Endodermal cell (in vitro differentiated cells): ENCODE data around the gene FGD3. TPM values are rescaled to one million over a fixed set of nuclear protein-coding genes. Genes with fewer than 3 reads are reported as not detected.
A peak's percentile ranks its signal among the peaks of the same experiment; 100 is the strongest.

ENCODE experiments used
- DNase-seq: peaks from one replicate; pipeline ENCODE4 v3.0.0-alpha.2; 2017
- H3K27ac ChIP-seq: 2 replicates; pipeline ENCODE4 v1.5.1; 2013; ENCODE audit warnings: mild to moderate bottlenecking, low read depth, low read length, moderate library complexity
- H3K27me3 ChIP-seq: 2 replicates; pipeline ENCODE4 v1.6.1; 2013; ENCODE audit warnings: mild to moderate bottlenecking, low read length, moderate library complexity; ENCODE audit not compliant: insufficient read depth, control insufficient read depth, poor library complexity, severe bottlenecking
- H3K36me3 ChIP-seq: 2 replicates; pipeline ENCODE4 v1.7.0; 2013; ENCODE audit warnings: mild to moderate bottlenecking, low read length, moderate library complexity; ENCODE audit not compliant: control insufficient read depth, insufficient read depth
- H3K4me1 ChIP-seq: one replicate; pipeline ENCODE4 v1.7.0; 2013; ENCODE audit warnings: low read length; ENCODE audit not compliant: control insufficient read depth, insufficient read depth
- H3K4me3 ChIP-seq: 2 replicates; pipeline ENCODE4 v1.5.1; 2013; ENCODE audit warnings: mild to moderate bottlenecking, low read length, moderate library complexity
- H3K9ac ChIP-seq: 2 replicates; pipeline ENCODE4 v1.6.1; 2013; ENCODE audit warnings: mild to moderate bottlenecking, low read length, moderate library complexity; ENCODE audit not compliant: poor library complexity, severe bottlenecking; ENCODE audit errors: extremely low read depth
- H3K9me3 ChIP-seq: 2 replicates; pipeline ENCODE4 v1.6.1; 2013; ENCODE audit warnings: mild to moderate bottlenecking, low read length, moderate library complexity; ENCODE audit not compliant: control insufficient read depth
- H3K27ac Mint-ChIP-seq: 2 replicates; pipeline ENCODE4 v1.8.0; 2020; ENCODE audit warnings: mixed read lengths
- H3K27me3 Mint-ChIP-seq: 2 replicates; pipeline ENCODE4 v1.8.0; 2021; ENCODE audit warnings: mild to moderate bottlenecking, mixed read lengths; ENCODE audit not compliant: insufficient read depth
- H3K36me3 Mint-ChIP-seq: 2 replicates; pipeline ENCODE4 v1.8.0; 2020; ENCODE audit warnings: low read depth, mixed read lengths
- H3K4me1 Mint-ChIP-seq: 2 replicates; pipeline ENCODE4 v1.8.0; 2020; ENCODE audit warnings: mixed read lengths
- H3K4me3 Mint-ChIP-seq: 2 replicates; pipeline ENCODE4 v1.8.0; 2020; ENCODE audit warnings: mild to moderate bottlenecking, moderate library complexity, mixed read lengths
- H3K9me3 Mint-ChIP-seq: 2 replicates; pipeline ENCODE4 v1.8.0; 2020; ENCODE audit warnings: mild to moderate bottlenecking, mixed read lengths
- WGBS, 2 experiments: methylation state at CpG; one replicate each; pipeline versions ENCODE4 v1.1.5 to v1.1.7; 2013; ENCODE audit warnings: missing lambda C conversion rate in 2 of 2, mixed read lengths in 1 of 2; ENCODE audit not compliant: insufficient coverage in 1 of 2, insufficient read length in 1 of 2; 5-methylcytosine and 5-hydroxymethylcytosine counted together
- total RNA-seq, 2 donors: library from RNA; stranded (reverse); fragmentation: NEBNext Ultra II Directional in 1 of 2; extraction: Animal tissue kit (Norgen Biotek cat#: 25700) in 1 of 2; gene quantifications; 2 replicates in 1 of 2; 3 replicates in 1 of 2; pipeline ENCODE4 v1.2.1, GENCODE V29; 2021
- TF ChIP-seq, protein P1 (sequence below): fragments of 200-600 bp; sonication (generic); conservative IDR thresholded peaks from 2 replicates; pipeline ENCODE4 v1.5.0; 2021; ENCODE audit warnings: antibody characterized with exemption, mild to moderate bottlenecking

The FGD3 gene
- total RNA-seq, 2 donors from 2014 or later, result 1.4 to 1.9 TPM

DNA sequence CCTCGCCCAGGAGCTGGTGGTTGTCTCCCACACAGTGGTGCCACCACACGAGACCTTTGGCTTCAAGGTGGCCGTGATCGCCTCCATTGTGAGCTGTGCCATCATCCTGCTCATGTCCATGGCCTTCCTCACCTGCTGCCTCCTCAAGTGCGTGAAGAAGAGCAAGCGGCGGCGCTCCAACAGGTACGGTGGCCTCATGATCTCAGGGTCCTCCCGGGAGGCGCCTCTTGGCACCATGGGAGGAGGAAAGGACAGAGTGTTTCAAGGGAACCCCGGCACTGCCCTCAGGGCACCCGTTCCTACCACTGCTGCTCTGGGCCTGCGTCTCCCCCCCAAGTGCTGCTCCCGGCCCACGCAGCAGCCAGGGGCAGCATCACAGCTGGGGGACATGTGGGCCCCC lies 130.5 kb downstream of the FGD3 start:
- no peak overlapping the region for H3K9ac ChIP-seq
- peak; percentile 30 for DNase-seq
- Mint-ChIP-seq H3K9me3 (no peaks in the 10 kb centered on the region), H3K36me3 (no peaks in the 10 kb centered on the region), H3K27me3 (no peaks in the 10 kb centered on the region), H3K4me3 (no peak overlapping the region), H3K27ac (no peak overlapping the region), H3K4me1 (peaks cover 3% of the 10 kb centered on the region)
- H3K4me3 ChIP-seq, result no peak overlapping the region
- TF ChIP-seq, protein P1, sequence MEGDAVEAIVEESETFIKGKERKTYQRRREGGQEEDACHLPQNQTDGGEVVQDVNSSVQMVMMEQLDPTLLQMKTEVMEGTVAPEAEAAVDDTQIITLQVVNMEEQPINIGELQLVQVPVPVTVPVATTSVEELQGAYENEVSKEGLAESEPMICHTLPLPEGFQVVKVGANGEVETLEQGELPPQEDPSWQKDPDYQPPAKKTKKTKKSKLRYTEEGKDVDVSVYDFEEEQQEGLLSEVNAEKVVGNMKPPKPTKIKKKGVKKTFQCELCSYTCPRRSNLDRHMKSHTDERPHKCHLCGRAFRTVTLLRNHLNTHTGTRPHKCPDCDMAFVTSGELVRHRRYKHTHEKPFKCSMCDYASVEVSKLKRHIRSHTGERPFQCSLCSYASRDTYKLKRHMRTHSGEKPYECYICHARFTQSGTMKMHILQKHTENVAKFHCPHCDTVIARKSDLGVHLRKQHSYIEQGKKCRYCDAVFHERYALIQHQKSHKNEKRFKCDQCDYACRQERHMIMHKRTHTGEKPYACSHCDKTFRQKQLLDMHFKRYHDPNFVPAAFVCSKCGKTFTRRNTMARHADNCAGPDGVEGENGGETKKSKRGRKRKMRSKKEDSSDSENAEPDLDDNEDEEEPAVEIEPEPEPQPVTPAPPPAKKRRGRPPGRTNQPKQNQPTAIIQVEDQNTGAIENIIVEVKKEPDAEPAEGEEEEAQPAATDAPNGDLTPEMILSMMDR, result no peak
- WGBS, 2 experiments, result 91 to 97% methylated on average over 13 to 16 of the region's 16 CpGs
- H3K27ac ChIP-seq, result no peak overlapping the region
- H3K9me3 ChIP-seq, result no peaks in the 10 kb centered on the region
- H3K27me3 ChIP-seq, result no peaks in the 10 kb centered on the region
- no peaks in the 10 kb centered on the region for H3K4me1 ChIP-seq
- H3K36me3 ChIP-seq, result no peaks in the 10 kb centered on the region

DNA sequence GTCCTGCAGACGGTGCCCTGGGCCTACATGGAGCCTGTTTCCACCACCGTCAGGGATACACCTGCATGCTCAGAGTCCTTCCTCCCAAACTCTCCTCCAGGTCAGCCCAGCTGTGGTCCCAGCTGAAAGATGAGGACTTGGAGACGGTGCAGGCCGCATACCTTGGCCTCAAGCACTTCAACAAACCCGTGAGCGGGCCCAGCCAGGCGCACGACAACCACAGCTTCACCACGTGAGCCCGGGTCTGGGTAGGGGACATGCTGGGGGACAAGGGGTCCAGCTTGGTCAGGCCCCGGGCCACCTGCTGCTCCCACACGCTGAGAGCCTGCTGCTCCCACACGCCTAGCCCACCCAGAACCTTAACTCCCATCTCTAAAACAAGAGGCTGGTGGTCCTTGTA lies 132.0 kb downstream of the FGD3 start:
- 91 to 96% methylated on average over 3 to 13 of the region's 13 CpGs for WGBS, 2 experiments
- Mint-ChIP-seq H3K36me3 (no peaks in the 10 kb centered on the region), H3K27ac (no peak overlapping the region), H3K4me3 (no peak overlapping the region), H3K27me3 (no peaks in the 10 kb centered on the region), H3K4me1 (peaks cover 3% of the 10 kb centered on the region), H3K9me3 (no peaks in the 10 kb centered on the region)
- no peak overlapping the region for H3K27ac ChIP-seq
- H3K27me3 ChIP-seq, result no peaks in the 10 kb centered on the region
- no peaks in the 10 kb centered on the region for H3K9me3 ChIP-seq
- TF ChIP-seq, protein P1, result no peak
- peak; percentile 18 for DNase-seq
- no peaks in the 10 kb centered on the region for H3K36me3 ChIP-seq
- H3K9ac ChIP-seq, result no peak overlapping the region
- no peak overlapping the region for H3K4me3 ChIP-seq
- H3K4me1 ChIP-seq, result no peaks in the 10 kb centered on the region

DNA sequence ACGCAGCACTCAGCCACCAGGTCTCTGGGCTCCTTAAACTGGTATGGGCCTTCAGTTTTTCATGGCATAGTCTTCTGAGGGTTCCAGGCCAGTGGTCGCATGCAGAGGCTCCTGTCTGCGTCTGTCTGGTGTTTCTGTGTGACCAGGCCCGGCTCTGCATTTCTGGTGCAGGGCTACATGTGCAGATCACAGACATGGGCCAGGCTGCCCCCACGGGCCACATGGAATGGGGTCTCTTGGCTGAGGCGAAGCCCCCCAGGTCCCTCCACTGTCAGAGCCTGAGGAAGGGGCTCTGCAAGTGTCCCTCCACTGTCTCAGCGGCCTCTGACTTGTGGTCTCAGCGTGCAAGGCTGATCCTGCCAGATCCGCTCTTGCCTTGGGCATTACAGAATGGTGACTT lies 133.1 kb downstream of the FGD3 start:
- WGBS, 2 experiments, result 85 to 95% methylated on average over 6 to 9 of the region's 9 CpGs
- no peaks in the 10 kb centered on the region for H3K4me1 ChIP-seq

More for the DNA sequence above, 133.1 kb downstream of the FGD3 start:
- H3K4me1 Mint-ChIP-seq, result no peaks in the 10 kb centered on the region
- H3K36me3 ChIP-seq, result no peaks in the 10 kb centered on the region
- no peaks in the 10 kb centered on the region for H3K27me3 ChIP-seq
- no peak overlapping the region for H3K9ac ChIP-seq
- no peak overlapping the region for H3K27ac ChIP-seq
- no peaks in the 10 kb centered on the region for H3K9me3 ChIP-seq
- no peak overlapping the region for H3K27ac Mint-ChIP-seq
- peak; percentile 28 for DNase-seq
- H3K4me3 ChIP-seq, result no peak overlapping the region
- H3K9me3 Mint-ChIP-seq, result peaks cover under 1% of the 10 kb centered on the region
- no peak overlapping the region for H3K4me3 Mint-ChIP-seq
- TF ChIP-seq, protein P1, result no peak
- H3K36me3 Mint-ChIP-seq, result peaks cover under 1% of the 10 kb centered on the region
- H3K27me3 Mint-ChIP-seq, result no peaks in the 10 kb centered on the region
